ENCODE results near the gene MAFF.

GRCh38 chr22:38204784-38205183 lies 3.0 kb downstream of the MAFF start:
- TF ChIP-seq POLR2A (IDR thresholded peaks at IDR 0.05), result no peak
- no peak for TF ChIP-seq CTCF (IDR thresholded peaks at IDR 0.05)

Data from uterus (tissue), 2 donors.